ENCODE measurements around the gene WDR48. TPM values are rescaled to one million over a fixed set of nuclear protein-coding genes. Genes with fewer than 3 reads are reported as not detected.
A peak's percentile ranks its signal among the peaks of the same experiment; 100 is the strongest.

Gene WDR48
- total and polyA plus RNA-seq, 8 donors = 6.3 to 25.8 (median 15.4) TPM

DNA sequence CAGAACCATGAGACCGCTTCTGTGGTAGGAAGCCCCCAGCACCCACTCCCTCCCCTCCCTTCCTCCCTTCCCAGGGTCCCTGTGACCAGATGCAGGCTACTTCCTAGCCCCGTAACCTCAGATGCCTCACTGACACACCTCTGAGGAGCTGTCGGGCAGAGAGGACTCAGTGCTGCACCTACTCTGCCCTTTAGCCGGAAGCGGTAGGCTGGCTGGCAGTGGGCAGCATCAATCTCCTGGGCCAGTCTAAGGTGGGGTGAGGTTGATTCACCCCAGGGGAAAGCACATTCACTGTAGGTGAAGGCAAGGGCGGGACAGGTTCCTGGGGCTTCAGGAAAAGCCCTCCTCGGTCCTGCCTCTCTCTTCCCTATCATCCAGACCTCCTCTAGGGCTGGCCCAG lies 82.5 kb downstream of the WDR48 start:
- DNase-seq = peak in 2 of 6 donors; percentile 11 to 33
- H3K9me3 ChIP-seq = no peaks in the 10 kb centered on the region
- FAIRE-seq = no peak
- ATAC-seq = no peak
- H3K4me3 ChIP-seq = no peak overlapping the region
- TF ChIP-seq, protein P1, sequence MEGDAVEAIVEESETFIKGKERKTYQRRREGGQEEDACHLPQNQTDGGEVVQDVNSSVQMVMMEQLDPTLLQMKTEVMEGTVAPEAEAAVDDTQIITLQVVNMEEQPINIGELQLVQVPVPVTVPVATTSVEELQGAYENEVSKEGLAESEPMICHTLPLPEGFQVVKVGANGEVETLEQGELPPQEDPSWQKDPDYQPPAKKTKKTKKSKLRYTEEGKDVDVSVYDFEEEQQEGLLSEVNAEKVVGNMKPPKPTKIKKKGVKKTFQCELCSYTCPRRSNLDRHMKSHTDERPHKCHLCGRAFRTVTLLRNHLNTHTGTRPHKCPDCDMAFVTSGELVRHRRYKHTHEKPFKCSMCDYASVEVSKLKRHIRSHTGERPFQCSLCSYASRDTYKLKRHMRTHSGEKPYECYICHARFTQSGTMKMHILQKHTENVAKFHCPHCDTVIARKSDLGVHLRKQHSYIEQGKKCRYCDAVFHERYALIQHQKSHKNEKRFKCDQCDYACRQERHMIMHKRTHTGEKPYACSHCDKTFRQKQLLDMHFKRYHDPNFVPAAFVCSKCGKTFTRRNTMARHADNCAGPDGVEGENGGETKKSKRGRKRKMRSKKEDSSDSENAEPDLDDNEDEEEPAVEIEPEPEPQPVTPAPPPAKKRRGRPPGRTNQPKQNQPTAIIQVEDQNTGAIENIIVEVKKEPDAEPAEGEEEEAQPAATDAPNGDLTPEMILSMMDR (IDR thresholded peaks at IDR 0.05) = no peak
- H3K27me3 ChIP-seq = no peaks in the 10 kb centered on the region
- no peaks in the 10 kb centered on the region for H3K4me1 ChIP-seq
- no peak overlapping the region for H3K27ac ChIP-seq
- intact Hi-C loops (cut with DNase I) = no loop called here
- no peaks in the 10 kb centered on the region for H3K36me3 ChIP-seq
- 82 to 84% methylated on average over 7 of the region's 7 CpGs for WGBS, 2 donors

DNA sequence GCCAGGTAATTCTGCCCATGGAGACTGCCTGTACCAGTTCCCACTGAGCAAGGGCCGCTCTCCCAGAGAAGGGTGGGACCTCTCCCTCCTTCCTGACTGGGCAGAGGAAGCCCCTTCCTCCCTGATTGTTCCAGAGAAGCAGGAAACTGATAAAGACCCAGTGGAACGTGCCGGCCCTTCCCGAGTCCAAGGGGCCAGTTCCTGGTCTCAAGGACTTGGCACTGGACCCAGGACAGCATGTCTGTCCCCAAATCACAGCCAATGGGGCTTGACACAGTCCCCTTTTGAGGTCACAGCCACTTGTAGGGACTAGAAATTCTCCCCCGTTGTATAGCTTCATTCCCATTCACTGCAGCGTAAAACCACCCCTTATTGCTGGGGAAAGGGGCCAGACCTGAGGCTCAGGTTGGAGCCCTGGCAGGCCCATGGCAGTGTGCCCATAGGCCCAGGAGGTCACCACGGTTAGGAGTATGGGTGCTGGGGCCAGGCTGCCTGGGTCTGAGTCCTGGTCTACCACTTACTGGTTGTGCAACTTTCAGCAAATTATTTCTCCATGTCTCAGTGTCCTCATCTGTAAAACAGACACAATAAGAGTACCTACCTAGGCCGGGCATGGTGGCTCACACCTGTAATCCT lies 83.5 kb downstream of the WDR48 start:
- H3K27me3 ChIP-seq = no peaks in the 10 kb centered on the region
- 56 to 57% methylated on average over 8 of the region's 8 CpGs for WGBS, 2 donors
- H3K27ac ChIP-seq = no peak overlapping the region
- intact Hi-C loops (cut with DNase I) = no loop called here
- no peaks in the 10 kb centered on the region for H3K9me3 ChIP-seq
- ATAC-seq = no peak
- no peak overlapping the region for H3K4me3 ChIP-seq
- no peak for FAIRE-seq
- H3K36me3 ChIP-seq = no peaks in the 10 kb centered on the region
- TF ChIP-seq, protein P1 (IDR thresholded peaks at IDR 0.05) = no peak
- peaks cover 0 to 4% (median under 1%) of the 10 kb centered on the region in 3 donors for H3K4me1 ChIP-seq
- peak in 2 of 6 donors; percentile 38 to 42 for DNase-seq

DNA sequence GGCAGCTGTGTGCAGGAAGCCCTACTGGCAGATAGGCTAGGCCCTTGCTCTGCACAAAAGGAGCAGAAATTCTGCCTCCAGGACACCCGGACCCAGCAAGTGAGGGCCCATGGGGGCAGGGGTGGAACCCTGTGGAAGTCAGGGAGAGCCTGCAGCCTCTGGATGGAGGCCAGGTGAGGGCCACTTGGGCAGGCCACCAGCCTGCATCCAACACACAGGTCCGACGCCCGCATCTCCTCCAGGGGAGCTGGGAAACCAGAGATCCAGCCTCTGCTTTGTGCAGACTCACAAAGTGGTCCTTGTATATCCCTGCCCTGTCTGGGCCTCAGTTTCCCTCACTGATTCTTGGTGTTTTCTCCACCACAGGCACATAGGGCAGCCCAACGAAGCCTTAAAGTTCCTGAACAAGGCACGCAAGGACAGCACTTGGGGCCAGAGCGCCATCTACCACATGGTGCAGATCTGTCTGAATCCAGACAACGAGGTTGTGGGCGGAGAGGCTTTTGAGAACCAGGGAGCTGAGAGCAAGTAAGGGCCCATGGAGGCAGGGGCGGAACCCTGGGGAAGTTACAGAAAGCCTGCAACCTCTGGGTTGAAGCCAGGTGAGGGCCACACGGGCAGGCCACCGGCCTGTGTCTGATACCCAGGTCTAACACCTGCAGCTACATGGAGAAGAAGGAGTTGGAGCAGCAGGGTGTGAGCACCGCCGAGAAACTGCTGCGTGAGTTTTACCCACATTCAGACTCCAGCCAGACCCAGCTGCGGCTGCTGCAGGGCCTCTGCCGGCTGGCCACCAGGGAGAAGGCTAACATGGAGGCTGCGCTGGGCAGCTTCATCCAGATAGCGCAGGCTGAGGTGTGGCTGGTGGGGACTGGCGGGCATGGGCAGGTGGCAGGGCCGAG lies 85.0 kb downstream of the WDR48 start:
- H3K27ac ChIP-seq = no peak overlapping the region
- H3K4me1 ChIP-seq = peaks cover 14 to 17% (median 16%) of the 10 kb centered on the region in 3 donors
- no peak for FAIRE-seq
- no peak for ATAC-seq
- no peak overlapping the region for H3K4me3 ChIP-seq
- 89% methylated on average over 21 of the region's 21 CpGs for WGBS, 2 donors
- intact Hi-C loops (cut with DNase I) = no loop called here
- peak in 2 of 6 donors; percentile 41 to 53 for DNase-seq
- no peaks in the 10 kb centered on the region for H3K36me3 ChIP-seq
- H3K9me3 ChIP-seq = no peaks in the 10 kb centered on the region
- no peaks in the 10 kb centered on the region for H3K27me3 ChIP-seq
- TF ChIP-seq, protein P1 (IDR thresholded peaks at IDR 0.05) = no peak

GRCh38 chr3:39137435-39137936 lies 85.7 kb downstream of the WDR48 start:
- Histone ChIP-seq H3K9me3 (no peaks in the 10 kb centered on the region), H3K27me3 (no peaks in the 10 kb centered on the region), H3K4me3 (no peak overlapping the region), H3K27ac (no peak overlapping the region), H3K4me1 (peaks cover 21 to 24% (median 23%) of the 10 kb centered on the region in 3 donors), H3K36me3 (peaks cover 0 to 3% (median 0%) of the 10 kb centered on the region in 3 donors)
- no peak for FAIRE-seq
- ATAC-seq = no peak
- DNase-seq = no peak
- 93% methylated on average over 17 to 18 of the region's 18 CpGs for WGBS, 2 donors
- TF ChIP-seq, protein P1 (IDR thresholded peaks at IDR 0.05) = no peak
- intact Hi-C loops (cut with DNase I) = no loop called here

Data from pancreas (tissue), 10 donors.